ENCODE results near the gene FBLN2. TPM values are rescaled to one million over a fixed set of nuclear protein-coding genes. Genes with fewer than 3 reads are reported as not detected.

The FBLN2 gene
- total and polyA plus RNA-seq, 8 donors, result 27.5 to 96.6 (median 40.6) TPM

DNA sequence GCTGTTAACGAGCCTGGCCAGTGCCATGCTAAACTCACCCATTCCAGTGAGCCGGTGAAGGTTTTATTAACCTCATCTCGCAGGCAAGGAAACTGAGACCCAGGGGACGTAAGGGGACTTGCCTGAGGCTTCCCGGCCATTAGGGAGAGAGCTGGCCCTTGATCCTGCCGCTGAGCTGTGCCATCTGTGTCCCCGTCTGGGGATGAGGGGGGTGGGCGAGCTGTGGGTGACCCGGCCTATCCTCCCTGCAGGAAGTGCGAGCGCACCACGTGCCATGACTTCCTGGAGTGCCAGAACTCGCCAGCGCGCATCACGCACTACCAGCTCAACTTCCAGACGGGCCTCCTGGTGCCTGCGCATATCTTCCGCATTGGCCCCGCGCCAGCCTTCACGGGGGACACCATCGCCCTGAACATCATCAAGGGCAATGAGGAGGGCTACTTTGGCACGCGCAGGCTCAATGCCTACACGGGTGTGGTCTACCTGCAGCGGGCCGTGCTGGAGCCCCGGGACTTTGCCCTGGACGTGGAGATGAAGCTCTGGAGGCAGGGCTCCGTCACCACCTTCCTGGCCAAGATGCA lies 88.5 kb downstream of the FBLN2 start:
- Histone ChIP-seq H3K4me1 (no peaks in the 10 kb centered on the region), H3K36me3 (no peaks in the 10 kb centered on the region), H3K27ac (no peak overlapping the region), H3K9me3 (no peaks in the 10 kb centered on the region), H3K4me3 (no peak overlapping the region), H3K27me3 (no peaks in the 10 kb centered on the region)
- no peak for ATAC-seq
- intact Hi-C loops (cut with DNase I), result no loop called here
- no peak for TF ChIP-seq CTCF (IDR thresholded peaks at IDR 0.05)
- peak in 1 of 4 donors; percentile 71 for DNase-seq

- Histone ChIP-seq H3K9me3 (no peaks in the 10 kb centered on the region), H3K27me3 (no peaks in the 10 kb centered on the region), H3K27ac (no peak overlapping the region), H3K4me3 (no peak overlapping the region), H3K36me3 (no peaks in the 10 kb centered on the region), H3K4me1 (no peaks in the 10 kb centered on the region)
- no peak for TF ChIP-seq CTCF (IDR thresholded peaks at IDR 0.05)
- DNase-seq, result peak in 1 of 4 donors; percentile 74
- ATAC-seq, result no peak
- intact Hi-C loops (cut with DNase I), result no loop called here
Observed at GRCh38 chr3:13637953-13638352, 89.0 kb downstream of the FBLN2 start.

DNA sequence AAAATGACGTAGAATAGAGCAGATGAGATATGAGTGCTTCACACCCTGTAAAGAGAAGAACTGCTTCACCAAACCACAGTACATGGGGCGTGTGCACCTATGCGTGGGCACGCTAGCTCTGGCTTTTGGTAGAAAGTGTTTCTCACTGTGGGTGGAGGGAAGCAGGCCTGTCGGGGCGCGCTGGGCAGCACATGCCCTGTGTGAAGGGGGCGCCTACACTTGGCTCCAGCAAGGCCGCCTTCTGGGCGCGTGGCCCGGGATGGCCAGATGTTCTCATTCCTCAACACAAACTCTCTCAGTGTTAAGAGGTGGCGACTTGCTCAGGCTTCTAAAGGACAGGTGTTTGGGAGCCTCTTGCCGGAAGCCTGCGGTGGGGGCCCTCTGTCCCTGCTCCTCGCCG lies 90.0 kb downstream of the FBLN2 start:
- Histone ChIP-seq H3K27ac (no peak overlapping the region), H3K27me3 (no peaks in the 10 kb centered on the region), H3K36me3 (no peaks in the 10 kb centered on the region), H3K9me3 (no peaks in the 10 kb centered on the region), H3K4me1 (no peaks in the 10 kb centered on the region), H3K4me3 (no peak overlapping the region)
- TF ChIP-seq CTCF (IDR thresholded peaks at IDR 0.05), result no peak
- intact Hi-C loops (cut with DNase I), result no loop called here
- DNase-seq (peak in 1 of 4 donors; percentile 50), ATAC-seq (no peak)

GRCh38 chr3:13642597-13642996 lies 93.7 kb downstream of the FBLN2 start:
- H3K4me3 ChIP-seq, result no peak overlapping the region
- H3K27ac ChIP-seq, result no peak overlapping the region
- peaks cover 0 to 5% of the 10 kb centered on the region in 2 donors for H3K4me1 ChIP-seq
- H3K27me3 ChIP-seq, result peaks cover 5 to 16% of the 10 kb centered on the region in 2 donors
- ATAC-seq (no peak), DNase-seq (no peak)
- TF ChIP-seq CTCF (IDR thresholded peaks at IDR 0.05), result no peak
- no peaks in the 10 kb centered on the region for H3K36me3 ChIP-seq
- H3K9me3 ChIP-seq, result no peaks in the 10 kb centered on the region
- intact Hi-C loops (cut with DNase I), result no loop called here

GRCh38 chr3:13644341-13645117 lies 95.6 kb downstream of the FBLN2 start:
- Histone ChIP-seq H3K4me1 (peaks cover 4 to 13% of the 10 kb centered on the region in 2 donors), H3K27me3 (peaks cover 9 to 30% of the 10 kb centered on the region in 2 donors), H3K4me3 (no peak overlapping the region), H3K36me3 (no peaks in the 10 kb centered on the region), H3K9me3 (no peaks in the 10 kb centered on the region), H3K27ac (no peak overlapping the region)
- ATAC-seq, result no peak
- intact Hi-C loops (cut with DNase I), result no loop called here
- DNase-seq, result no peak
- TF ChIP-seq CTCF (IDR thresholded peaks at IDR 0.05), result no peak

Measured in left lung (tissue), 10 donors.